Right renal pelvis (tissue), 4 donors: ENCODE measurements around the gene EPS8L1. TPM values are rescaled to one million over a fixed set of nuclear protein-coding genes. Genes with fewer than 3 reads are reported as not detected.
A peak's percentile ranks its signal among the peaks of the same experiment; 100 is the strongest.

Experiments
- DNase-seq, 4 donors: peaks; one replicate each; pipeline ENCODE4 v3.0.0-alpha.2; 2013; ENCODE audit warnings: low read depth in 4 of 4, low spot score in 3 of 4, missing footprints in 1 of 4
- polyA plus RNA-seq, 4 donors: library from polyadenylated mRNA; unstranded; fragments of 120-200 nt; gene quantifications; one replicate each; pipeline ENCODE4 v1.2.1, GENCODE V29; 2013; ENCODE audit not compliant: insufficient read length in 4 of 4

The EPS8L1 gene
- polyA plus RNA-seq, 4 donors, result 45.5 to 62.7 (median 55.4) TPM

DNA sequence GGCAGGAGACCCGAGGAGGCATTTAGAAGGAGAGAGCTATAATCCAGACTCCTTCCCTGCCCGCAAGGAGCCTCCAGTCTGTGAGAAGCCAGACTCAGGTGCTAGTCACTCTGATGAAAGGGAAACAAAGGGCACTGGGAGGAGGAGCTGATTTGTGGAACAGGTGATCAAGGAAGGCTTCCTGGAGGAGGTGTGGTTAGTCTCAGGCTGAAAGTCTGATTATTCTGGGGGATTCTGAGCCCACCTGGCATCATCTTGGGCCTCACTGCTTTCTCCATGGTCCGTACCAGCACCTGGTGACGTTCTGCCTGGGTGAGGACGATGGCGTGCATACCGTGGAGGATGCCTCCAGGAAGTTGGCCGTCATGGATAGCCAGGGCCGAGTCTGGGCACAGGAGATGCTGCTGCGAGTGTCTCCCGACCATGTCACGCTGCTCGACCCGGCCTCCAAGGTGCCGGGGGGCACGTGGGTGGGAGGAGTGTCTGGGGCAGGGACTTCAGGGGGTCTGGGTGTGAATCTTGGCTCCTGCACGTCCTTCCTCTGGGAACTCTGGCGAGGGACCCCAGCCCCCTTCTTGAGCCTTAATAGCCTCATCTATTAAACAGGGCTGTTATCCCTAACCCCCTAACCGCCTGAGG is 3.9 kb downstream of the EPS8L1 start:
- no peak for DNase-seq

- DNase-seq, result no peak
Observed at GRCh38 chr19:55080121-55080967, 4.7 kb downstream of the EPS8L1 start.

GRCh38 chr19:55080968-55081769 is 5.5 kb downstream of the EPS8L1 start:
- DNase-seq, result no peak

DNA sequence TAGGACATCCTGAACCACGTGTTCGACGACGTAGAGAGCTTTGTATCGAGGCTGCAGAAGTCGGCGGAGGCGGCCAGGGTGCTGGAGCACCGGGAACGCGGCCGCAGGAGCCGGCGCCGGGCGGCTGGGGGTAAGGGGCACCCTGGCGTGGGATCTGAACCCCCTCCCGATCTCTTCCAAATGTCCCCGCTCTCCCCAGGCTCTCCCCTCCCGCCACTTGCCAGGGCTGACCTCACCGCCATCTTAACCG is 6.0 kb downstream of the EPS8L1 start:
- DNase-seq, result no peak

DNA sequence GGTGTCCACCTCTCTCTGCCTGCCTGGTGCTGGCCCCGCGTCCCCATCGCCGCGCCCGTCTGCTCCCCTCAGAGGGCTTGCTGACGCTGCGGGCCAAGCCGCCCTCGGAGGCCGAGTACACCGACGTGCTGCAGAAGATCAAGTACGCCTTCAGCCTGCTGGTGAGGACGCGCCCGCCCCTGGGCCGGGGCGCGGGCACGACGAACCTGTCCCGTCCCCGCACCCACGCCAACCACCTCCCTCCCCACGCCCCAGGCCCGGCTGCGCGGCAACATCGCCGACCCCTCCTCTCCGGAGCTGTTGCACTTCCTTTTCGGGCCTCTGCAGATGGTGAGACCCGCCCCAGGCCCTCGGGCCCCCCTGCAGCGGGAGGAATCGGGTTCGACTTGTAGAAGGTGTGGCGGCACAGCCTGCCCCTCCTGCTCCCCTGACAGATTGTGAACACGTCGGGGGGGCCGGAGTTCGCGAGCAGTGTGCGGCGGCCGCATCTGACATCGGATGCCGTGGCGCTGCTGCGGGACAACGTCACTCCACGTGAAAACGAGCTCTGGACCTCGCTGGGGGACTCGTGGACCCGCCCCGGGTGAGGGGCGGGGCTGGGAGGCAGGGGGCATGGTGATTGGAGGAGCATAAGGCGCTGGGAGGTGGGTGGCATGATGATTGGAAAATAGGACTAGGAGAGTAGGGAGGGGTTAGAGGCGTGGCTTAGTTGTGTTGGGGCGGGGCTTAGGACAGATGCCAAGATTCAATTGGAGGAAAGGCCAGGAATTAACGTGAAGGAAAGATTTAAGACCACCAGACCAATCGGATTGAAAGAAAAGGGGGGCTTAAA is 6.6 kb downstream of the EPS8L1 start:
- no peak for DNase-seq

GRCh38 chr19:55083004-55083850 is 7.6 kb downstream of the EPS8L1 start:
- no peak for DNase-seq

DNA sequence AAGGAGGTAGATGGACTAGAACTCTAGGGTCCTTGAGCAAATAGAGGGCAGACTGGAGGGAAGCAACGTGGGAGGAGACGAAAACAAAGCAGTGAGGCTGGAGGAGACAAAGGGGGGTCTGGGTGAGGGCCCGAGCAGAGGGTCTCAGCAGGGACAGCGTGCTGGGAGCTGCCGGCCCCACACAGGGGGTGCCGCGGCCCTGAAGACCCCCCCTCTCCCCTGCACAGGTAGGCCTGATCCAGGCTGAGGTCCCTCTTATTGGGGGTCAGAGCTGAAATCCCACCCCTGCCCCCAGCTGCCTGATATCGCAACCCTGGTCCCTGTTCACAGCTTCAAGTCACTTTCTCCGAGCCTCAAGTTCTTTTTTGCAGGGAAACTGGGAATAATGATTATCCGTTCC is 8.7 kb downstream of the EPS8L1 start:
- no peak for DNase-seq

GRCh38 chr19:55085923-55086715 is 10.4 kb downstream of the EPS8L1 start:
- no peak for DNase-seq

GRCh38 chr19:55086730-55087541 is 11.3 kb downstream of the EPS8L1 start:
- DNase-seq, result peak in 3 of 4 donors; percentile 74 to 82 (median 81)

DNA sequence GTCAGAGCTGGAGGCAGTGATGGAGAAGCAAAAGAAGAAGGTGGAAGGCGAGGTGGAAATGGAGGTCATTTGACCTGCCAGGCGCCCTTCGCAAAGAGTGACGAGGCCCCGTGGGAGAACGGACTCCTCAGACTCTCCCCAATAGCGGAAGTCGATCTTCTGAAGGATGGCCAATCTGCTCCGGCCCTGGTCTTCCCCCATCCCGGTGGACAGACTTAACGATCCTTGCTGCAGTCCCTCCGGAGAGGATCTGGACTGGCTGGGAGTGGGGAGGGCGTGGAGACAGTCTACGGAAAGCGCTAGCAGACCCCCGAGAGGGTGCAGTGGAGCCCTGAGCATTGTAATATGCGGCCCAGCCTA is 11.9 kb downstream of the EPS8L1 start:
- DNase-seq, result no peak

- DNase-seq, result no peak
Observed at GRCh38 chr19:55088021-55088451, 12.4 kb downstream of the EPS8L1 start.

- DNase-seq, result no peak
Observed at GRCh38 chr19:55088543-55089341, 13.1 kb downstream of the EPS8L1 start.

- no peak for DNase-seq
Observed at GRCh38 chr19:55089342-55089944, 13.8 kb downstream of the EPS8L1 start.

DNA sequence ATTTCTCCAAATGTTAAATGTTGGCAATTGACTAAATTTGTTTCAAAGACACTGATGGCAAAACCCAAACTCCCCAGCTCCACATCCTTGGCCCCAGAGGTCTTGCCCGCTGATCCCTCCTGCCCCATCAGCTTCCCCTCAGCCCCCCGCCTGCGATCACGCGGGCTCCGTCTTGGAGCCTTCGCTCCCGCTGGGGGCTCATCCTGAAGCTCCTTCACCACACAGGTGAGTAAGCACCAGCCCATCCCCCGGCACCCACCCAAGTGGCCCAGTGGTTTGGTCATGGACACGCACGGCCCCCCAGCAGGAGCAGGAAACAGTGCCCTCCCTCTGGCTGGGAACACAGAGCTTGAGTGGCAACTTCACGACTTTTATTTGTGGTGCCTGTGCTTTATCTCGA is 14.9 kb downstream of the EPS8L1 start:
- DNase-seq, result no peak

DNA sequence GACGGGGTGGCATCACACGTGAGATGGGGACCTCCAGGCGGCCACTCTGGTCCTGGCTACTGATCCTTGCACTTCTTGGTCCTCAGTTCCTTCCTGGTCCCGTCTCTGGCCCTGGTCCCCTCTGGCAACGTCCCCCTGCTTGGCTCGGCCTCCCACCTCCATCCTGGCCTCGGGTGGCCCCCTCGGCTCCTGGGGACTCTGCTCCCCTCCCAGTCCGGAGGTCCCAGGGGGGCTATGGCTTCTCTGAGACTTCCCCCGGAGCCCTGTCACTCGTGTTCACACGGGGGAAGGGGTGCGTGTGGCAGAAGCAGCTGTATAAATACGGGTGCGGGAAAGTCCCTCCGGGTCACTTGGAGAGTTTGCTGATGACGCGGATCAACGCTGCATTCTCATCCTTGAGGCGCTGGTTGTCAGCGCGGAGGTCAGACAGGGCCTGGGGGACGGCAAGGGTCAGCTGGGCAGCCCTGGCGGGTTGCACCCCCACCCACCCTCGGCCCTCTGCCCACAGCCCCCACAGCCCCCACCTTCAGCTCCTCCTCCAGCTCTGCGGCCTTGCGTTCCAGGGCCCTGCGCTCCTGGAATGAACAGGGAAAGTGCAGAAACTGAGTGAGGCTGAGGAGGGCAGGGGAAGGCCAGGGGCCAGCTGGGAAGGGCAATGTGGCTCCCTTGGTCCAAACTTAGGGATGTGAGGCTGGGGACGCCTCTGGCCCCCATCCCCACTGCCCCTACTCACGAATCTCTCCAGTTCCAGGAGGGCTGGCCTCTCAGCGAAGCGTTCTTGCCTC is 15.6 kb downstream of the EPS8L1 start:
- DNase-seq, result no peak

DNA sequence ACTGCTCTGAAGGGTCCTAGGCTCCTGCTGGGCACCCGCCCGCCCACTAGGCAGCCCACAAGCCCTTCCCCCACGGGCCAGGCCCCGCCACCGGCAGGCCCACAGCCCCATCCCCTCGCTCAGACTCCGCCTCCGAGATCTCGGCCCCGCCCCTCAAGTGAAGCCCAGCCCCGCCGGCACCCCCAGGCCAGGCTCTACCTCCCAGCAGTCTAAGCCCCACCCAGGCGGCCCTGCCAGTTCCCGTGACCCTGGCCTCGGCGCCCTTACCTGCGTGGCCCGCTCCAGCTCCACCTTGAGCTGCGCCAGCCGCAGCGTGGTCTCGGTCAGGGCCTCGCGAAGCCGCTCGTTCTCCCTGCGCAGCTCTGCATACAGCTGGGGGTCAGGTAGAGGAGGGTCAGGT is 16.3 kb downstream of the EPS8L1 start:
- no peak for DNase-seq
